Activated CD8-positive, alpha-beta memory T cell treated with anti-CD3 and anti-CD28 coated beads, Interleukin-2, amount 50 U/mL, for 48 hours (primary cell): ENCODE measurements around the gene CCDC3.
"Not testable (repeated sequence)": the region's sequence is repeated elsewhere in the genome, so short reads cannot be mapped to it uniquely, and the experiment has no call there.

Experiments used
- DNase-seq: peaks from one replicate; pipeline ENCODE4 v3.0.0-alpha.2; 2020

CCDC3 gene

GRCh38 chr10:13001041-13001886 is at the start of gene CCDC3:
Gene CCDC3 (minus strand): TSS chr10:13001713. CDS start chr10:13001570, 143 bp downstream.
- peak; percentile 66 for DNase-seq

- DNase-seq = no peak
These were observed 49.7 kb upstream of the CCDC3 start for GRCh38 chr10:13051126-13051694.

GRCh38 chr10:13049774-13050420 is 48.4 kb upstream of the CCDC3 start:
- no peak for DNase-seq

- no peak for DNase-seq
These were observed 47.2 kb upstream of the CCDC3 start for GRCh38 chr10:13048762-13049161.

GRCh38 chr10:13047529-13048206 is 46.2 kb upstream of the CCDC3 start:
- no peak for DNase-seq

- no peak for DNase-seq
These were observed 45.5 kb upstream of the CCDC3 start for GRCh38 chr10:13046851-13047528.

GRCh38 chr10:13043520-13043919 is 42.0 kb upstream of the CCDC3 start:
- no peak for DNase-seq

GRCh38 chr10:13039761-13040160 is 38.2 kb upstream of the CCDC3 start:
- DNase-seq = no peak

GRCh38 chr10:13038391-13038790 is 36.9 kb upstream of the CCDC3 start:
- DNase-seq = no peak

- no peak for DNase-seq
These were observed 36.3 kb upstream of the CCDC3 start for GRCh38 chr10:13037832-13038231.

- DNase-seq = no peak
These were observed 35.3 kb upstream of the CCDC3 start for GRCh38 chr10:13036841-13037240.

GRCh38 chr10:13035731-13036130 is 34.2 kb upstream of the CCDC3 start:
- DNase-seq = not testable (repeated sequence)

- no peak for DNase-seq
These were observed 25.4 kb upstream of the CCDC3 start for GRCh38 chr10:13026873-13027272.

GRCh38 chr10:13023754-13024153 is 22.2 kb upstream of the CCDC3 start:
- no peak for DNase-seq

- no peak for DNase-seq
These were observed 17.8 kb upstream of the CCDC3 start for GRCh38 chr10:13019280-13019679.

- no peak for DNase-seq
These were observed 16.7 kb upstream of the CCDC3 start for GRCh38 chr10:13018171-13018570.

GRCh38 chr10:13016886-13017285 is 15.4 kb upstream of the CCDC3 start:
- no peak for DNase-seq

GRCh38 chr10:13016426-13016825 is 14.9 kb upstream of the CCDC3 start:
- DNase-seq = no peak

- DNase-seq = no peak
These were observed 4.5 kb upstream of the CCDC3 start for GRCh38 chr10:13006037-13006436.

- DNase-seq = no peak
These were observed 2.2 kb upstream of the CCDC3 start for GRCh38 chr10:13003759-13004158.

- DNase-seq = no peak
These were observed 1.5 kb upstream of the CCDC3 start for GRCh38 chr10:13003004-13003403.

GRCh38 chr10:13001887-13002212 is 337 bp upstream of the CCDC3 start:
- no peak for DNase-seq

- DNase-seq = no peak
These were observed 1.1 kb downstream of the CCDC3 start for GRCh38 chr10:13000431-13000830.
